WERI-Rb-1 (cell line): Measurements from ENCODE around the gene CCDC92.

Source experiments
- DNase-seq: peaks from one replicate; pipeline ENCODE4 v3.0.0-alpha.2; 2020
- H3K27ac ChIP-seq: fragments of 250-450 bp; sonication (Bioruptor Pico); 2 replicates; pipeline ENCODE4 v1.5.1; 2020; ENCODE audit warnings: mild to moderate bottlenecking, moderate library complexity
- H3K27me3 ChIP-seq: fragments of 250-450 bp; sonication (Bioruptor Pico); 2 replicates; pipeline ENCODE4 v1.5.1; 2021; ENCODE audit warnings: mild to moderate bottlenecking, low read depth, moderate library complexity; ENCODE audit not compliant: insufficient read depth, severe bottlenecking
- H3K36me3 ChIP-seq: fragments of 250-450 bp; sonication (Bioruptor Pico); 2 replicates; pipeline ENCODE4 v1.5.1; 2020; ENCODE audit warnings: mild to moderate bottlenecking, moderate library complexity
- H3K4me3 ChIP-seq: 2 replicates; pipeline ENCODE4 v1.5.1; 2011; ENCODE audit warnings: low read depth, mild to moderate bottlenecking, control low read depth, low read length
- H3K9me3 ChIP-seq: fragments of 250-450 bp; sonication (Bioruptor Pico); 2 replicates; pipeline ENCODE4 v1.5.1; 2021; ENCODE audit warnings: mild to moderate bottlenecking, moderate library complexity; ENCODE audit not compliant: severe bottlenecking
- TF ChIP-seq, protein P1 (sequence below): IDR thresholded peaks from 2 replicates; pipeline ENCODE4 v1.5.1; 2011; ENCODE audit warnings: low read depth, mild to moderate bottlenecking, control low read depth, inconsistent platforms, low read length

Gene CCDC92

DNA sequence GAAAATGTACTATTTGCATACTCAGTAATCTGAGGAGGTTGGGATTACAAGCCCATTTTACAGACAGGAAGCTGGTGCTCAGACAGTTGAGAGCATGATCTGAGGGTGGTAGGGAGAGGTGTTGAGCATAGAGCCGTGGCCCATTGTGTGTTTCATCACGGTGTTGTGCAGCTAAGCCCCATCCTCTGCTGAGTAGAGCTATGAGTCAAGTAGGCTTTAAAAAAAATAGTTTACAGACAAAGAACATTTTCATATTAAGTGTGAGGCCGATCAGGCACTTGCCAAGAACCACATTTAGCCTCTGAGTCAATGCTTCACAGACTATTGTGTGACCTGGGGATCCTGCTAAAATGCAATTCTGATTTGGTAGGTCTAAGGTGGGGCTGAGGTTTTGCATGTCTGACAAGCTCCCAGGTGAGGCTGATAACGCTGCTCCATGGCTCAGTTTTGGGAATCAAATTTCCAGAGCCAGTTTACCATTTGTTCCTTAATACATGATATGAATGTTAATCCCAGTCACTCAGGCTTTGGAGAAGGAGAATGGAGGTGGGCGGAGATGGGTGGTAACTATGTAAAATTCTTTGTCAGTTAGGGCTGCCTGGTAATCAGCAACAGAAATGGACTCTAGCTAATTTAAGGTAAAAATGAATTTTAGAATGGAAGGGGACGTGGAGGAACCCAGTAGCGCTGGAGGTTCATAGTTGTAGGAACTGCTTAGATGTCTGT lies 22.6 kb upstream of the CCDC92 start:
- peaks cover 93% of the 10 kb centered on the region for H3K36me3 ChIP-seq
- DNase-seq: no peak
- no peak overlapping the region for H3K27ac ChIP-seq
- no peaks in the 10 kb centered on the region for H3K9me3 ChIP-seq
- TF ChIP-seq, protein P1, sequence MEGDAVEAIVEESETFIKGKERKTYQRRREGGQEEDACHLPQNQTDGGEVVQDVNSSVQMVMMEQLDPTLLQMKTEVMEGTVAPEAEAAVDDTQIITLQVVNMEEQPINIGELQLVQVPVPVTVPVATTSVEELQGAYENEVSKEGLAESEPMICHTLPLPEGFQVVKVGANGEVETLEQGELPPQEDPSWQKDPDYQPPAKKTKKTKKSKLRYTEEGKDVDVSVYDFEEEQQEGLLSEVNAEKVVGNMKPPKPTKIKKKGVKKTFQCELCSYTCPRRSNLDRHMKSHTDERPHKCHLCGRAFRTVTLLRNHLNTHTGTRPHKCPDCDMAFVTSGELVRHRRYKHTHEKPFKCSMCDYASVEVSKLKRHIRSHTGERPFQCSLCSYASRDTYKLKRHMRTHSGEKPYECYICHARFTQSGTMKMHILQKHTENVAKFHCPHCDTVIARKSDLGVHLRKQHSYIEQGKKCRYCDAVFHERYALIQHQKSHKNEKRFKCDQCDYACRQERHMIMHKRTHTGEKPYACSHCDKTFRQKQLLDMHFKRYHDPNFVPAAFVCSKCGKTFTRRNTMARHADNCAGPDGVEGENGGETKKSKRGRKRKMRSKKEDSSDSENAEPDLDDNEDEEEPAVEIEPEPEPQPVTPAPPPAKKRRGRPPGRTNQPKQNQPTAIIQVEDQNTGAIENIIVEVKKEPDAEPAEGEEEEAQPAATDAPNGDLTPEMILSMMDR: no peak
- H3K27me3 ChIP-seq: no peaks in the 10 kb centered on the region
- no peak overlapping the region for H3K4me3 ChIP-seq

GRCh38 chr12:123992118-123992825 lies 19.6 kb upstream of the CCDC92 start:
- no peak for DNase-seq
- Histone ChIP-seq H3K4me3 (no peak overlapping the region), H3K27me3 (no peaks in the 10 kb centered on the region), H3K9me3 (no peaks in the 10 kb centered on the region), H3K36me3 (peaks cover 92% of the 10 kb centered on the region), H3K27ac (no peak overlapping the region)
- TF ChIP-seq, protein P1: no peak

DNA sequence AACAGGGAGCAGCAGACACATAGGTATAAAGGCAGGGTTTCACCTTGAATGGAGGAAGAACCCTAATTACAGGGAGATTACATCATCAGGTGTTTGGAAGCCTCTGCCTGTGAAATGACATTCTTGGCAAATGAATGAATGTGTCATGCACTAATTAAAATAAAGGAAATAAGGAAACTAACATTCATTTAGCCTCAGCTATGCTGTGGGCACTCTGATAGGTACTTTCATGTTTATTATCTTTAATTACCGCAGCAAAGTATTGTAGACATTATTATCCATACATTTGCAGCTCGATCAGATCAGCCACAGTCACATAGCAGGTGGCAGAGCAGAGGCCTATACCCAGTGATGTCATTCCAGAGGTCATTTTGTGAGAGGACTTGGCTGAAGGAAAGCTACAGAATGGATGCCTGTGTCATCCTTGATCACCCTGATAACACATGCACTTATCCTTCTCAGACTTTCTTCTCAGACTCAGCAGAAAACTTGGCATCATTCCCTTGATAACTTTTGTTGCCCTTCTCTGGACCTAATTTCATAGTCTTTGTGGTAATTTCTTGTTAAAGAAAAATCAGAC lies 18.8 kb upstream of the CCDC92 start:
- H3K9me3 ChIP-seq: no peaks in the 10 kb centered on the region
- H3K4me3 ChIP-seq: no peak overlapping the region
- H3K27ac ChIP-seq: no peak overlapping the region
- peaks cover 88% of the 10 kb centered on the region for H3K36me3 ChIP-seq
- TF ChIP-seq, protein P1: no peak
- H3K27me3 ChIP-seq: no peaks in the 10 kb centered on the region
- no peak for DNase-seq

GRCh38 chr12:123990511-123990910 lies 17.9 kb upstream of the CCDC92 start:
- peaks cover 80% of the 10 kb centered on the region for H3K36me3 ChIP-seq
- no peaks in the 10 kb centered on the region for H3K27me3 ChIP-seq
- H3K9me3 ChIP-seq: no peaks in the 10 kb centered on the region
- TF ChIP-seq, protein P1: no peak
- no peak for DNase-seq
- H3K27ac ChIP-seq: no peak overlapping the region
- no peak overlapping the region for H3K4me3 ChIP-seq

DNA sequence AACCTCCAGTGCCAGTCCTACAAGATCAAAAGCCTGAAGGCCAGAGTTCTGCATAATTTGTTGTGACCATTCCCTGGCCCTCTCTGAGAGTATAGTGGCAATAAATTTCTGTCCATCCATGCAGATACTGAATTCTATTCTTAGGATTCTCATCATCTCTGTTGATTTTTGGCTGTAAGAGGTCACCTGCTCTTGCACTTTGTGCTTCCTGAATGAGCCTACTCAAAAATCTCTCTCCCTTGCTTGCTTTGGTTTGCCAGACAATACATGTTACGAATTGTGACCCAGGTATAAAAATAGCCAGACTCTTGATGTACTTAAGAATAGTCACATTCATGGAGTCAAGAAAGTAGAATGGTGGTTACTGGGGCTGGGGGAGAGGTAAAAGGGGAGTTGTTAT lies 17.1 kb upstream of the CCDC92 start:
- H3K36me3 ChIP-seq: peaks cover 75% of the 10 kb centered on the region
- no peak overlapping the region for H3K27ac ChIP-seq
- TF ChIP-seq, protein P1: no peak
- H3K27me3 ChIP-seq: no peaks in the 10 kb centered on the region
- no peaks in the 10 kb centered on the region for H3K9me3 ChIP-seq
- no peak for DNase-seq
- H3K4me3 ChIP-seq: no peak overlapping the region
